Stimulated activated CD4-positive, alpha-beta T cell treated with anti-CD3 and anti-CD28 coated beads, Interleukin-12 subunit alpha, Interleukin-12 subunit beta, amount 100 ng/mL, for 48 hours (primary cell): ENCODE data around the gene TFAP2A.

Experiments
- DNase-seq, 3 donors: peaks; one replicate each; pipeline ENCODE4 v3.0.0-alpha.2; 2020; ENCODE audit warnings: low read depth in 2 of 3, low spot score in 1 of 3

TFAP2A gene

GRCh38 chr6:10384091-10384609 is 30.7 kb downstream of the TFAP2A start:
- DNase-seq = no peak

- no peak for DNase-seq
Observed at GRCh38 chr6:10383331-10384090, 31.4 kb downstream of the TFAP2A start.

- DNase-seq = no peak
Observed at GRCh38 chr6:10382728-10383330, 32.0 kb downstream of the TFAP2A start.

GRCh38 chr6:10382322-10382721 is 32.6 kb downstream of the TFAP2A start:
- DNase-seq = no peak

- DNase-seq = no peak
Observed at GRCh38 chr6:10381830-10382208, 33.1 kb downstream of the TFAP2A start.

- DNase-seq = no peak
Observed at GRCh38 chr6:10381133-10381829, 33.6 kb downstream of the TFAP2A start.

DNA sequence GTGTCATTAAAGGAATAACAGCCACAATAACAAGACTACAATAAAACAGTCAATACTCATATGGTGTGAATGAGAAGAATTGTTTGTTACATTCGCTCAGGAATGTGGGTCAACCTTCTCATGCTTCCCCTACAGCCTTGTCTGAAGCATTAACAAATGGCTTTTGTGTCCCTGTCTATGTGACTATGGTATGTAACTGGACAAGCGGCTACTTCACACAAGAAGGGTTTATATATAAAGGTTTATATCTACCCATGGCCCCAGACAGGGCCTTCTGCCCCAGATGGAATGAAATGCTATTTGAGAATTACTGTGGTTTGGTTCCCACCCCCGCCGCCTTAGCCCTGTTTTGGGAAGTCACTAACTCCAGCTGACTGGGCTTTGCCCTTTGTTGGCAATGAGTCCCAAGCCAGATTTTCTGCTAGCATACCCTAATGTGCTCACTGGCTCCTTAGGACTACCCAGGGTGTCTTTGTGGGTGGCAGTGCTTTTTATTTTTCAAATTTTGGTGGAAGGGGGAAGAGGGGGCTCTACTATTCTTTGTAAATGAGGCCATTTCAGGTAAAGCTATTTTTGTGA is 39.4 kb downstream of the TFAP2A start:
- DNase-seq = no peak

GRCh38 chr6:10373642-10374359 is 41.1 kb downstream of the TFAP2A start:
- no peak for DNase-seq

DNA sequence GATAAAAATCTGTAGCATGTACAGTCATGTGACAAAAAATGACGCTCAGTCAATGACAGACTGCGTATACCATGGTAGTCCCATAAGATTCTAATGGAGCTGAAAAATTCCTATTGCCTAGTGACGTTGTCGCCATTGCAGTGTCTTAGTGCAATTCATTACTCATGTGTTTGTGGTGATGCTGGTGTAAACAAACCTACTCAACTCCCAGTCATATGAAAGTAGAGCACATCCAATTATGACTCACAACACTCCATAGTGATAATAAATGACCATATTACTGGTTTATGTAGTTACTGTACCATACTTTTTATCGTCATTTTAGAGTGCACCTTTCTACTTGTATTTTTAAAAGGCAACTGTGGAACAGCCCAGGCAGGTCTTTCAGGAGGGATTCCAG is 45.0 kb downstream of the TFAP2A start:
- DNase-seq = no peak

- no peak for DNase-seq
Observed at GRCh38 chr6:10368861-10369260, 46.0 kb downstream of the TFAP2A start.

DNA sequence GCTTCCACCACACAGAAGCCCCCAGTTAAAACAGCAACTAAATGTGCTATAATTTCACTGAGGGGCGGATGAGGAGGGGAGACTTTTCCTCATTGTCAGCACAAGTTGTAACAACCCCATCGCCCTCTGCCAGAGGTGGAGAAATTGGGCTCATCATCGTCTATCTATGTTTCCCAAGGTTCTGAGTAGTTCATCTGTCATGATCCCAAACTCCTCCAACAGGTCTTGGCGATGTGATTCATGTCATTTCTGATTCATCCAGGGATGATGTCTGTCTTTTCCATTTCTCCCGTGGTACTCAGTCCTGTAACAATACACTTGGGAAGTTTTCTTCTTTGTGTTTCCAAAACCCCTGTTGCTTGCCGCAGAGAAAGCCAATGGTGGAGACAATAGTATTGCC is 51.0 kb downstream of the TFAP2A start:
- DNase-seq = no peak

DNA sequence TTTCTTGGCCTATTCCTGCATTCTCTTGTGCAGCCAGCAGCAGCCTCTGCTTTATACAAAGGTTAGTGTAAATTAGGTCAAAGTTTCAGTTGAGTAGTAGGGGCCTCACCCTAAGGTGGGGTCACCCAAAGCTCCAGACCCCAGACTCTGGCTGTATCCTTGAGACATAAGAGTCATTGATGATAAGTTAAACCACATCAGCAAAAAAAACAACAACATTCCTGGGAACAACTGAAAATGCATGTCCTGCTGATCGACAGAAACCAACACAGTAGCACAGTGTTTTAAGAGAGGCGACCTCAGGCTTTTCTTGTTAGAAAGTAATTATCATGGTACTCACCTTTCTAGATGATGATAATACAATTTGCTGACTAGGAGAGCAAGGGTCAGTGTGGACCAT is 52.6 kb downstream of the TFAP2A start:
- no peak for DNase-seq

GRCh38 chr6:10361428-10361827 is 53.4 kb downstream of the TFAP2A start:
- no peak for DNase-seq

- DNase-seq = no peak
Observed at GRCh38 chr6:10359581-10359980, 55.3 kb downstream of the TFAP2A start.

DNA sequence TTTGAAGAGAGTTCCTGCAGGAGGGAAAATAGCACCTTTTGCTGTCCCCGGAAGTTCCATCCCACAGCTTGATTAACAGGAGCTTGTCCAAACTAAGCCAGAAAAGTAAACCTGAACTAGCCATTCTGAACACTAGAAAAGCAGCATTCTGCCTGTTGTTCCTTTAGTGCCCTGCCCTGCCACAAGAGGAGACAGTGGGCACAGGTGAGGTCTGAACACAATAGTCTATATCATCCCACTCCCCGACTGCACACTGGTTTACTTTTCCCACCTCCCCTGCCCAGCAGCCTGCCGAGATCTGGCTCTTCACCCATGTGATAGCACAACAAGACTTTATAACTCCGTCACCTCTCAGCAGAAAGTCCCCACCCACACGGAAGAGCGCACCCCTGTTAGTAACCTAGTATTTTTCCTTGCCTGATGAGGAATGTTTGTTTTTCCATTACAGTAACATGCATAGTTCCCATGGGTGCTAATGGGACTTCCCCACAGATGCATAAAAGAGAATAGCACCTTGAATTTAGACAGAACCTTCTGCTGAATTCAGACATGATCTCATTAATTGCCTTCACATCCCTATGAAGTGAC is 59.7 kb downstream of the TFAP2A start:
- no peak for DNase-seq

DNA sequence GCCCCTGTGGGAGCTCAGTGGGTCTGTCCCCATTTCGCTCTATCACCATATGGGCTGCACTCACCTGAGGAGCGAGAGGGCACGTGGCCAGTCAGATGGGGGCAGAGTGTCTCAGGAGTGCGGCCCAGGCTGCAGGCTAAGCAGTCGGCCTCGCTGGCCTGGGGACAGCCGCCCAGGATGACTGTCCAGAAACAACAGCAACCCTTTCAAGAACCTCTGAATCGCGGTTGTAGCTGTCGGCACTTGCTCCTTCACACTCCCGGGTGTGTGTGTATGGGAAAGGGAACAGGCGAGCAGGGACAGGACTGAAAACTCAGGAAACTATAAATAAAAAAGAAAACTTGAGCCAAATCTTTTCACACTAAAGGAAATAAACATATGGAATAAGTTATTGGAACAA is 63.1 kb downstream of the TFAP2A start:
- no peak for DNase-seq

GRCh38 chr6:10350720-10351119 is 64.2 kb downstream of the TFAP2A start:
- DNase-seq = no peak

DNA sequence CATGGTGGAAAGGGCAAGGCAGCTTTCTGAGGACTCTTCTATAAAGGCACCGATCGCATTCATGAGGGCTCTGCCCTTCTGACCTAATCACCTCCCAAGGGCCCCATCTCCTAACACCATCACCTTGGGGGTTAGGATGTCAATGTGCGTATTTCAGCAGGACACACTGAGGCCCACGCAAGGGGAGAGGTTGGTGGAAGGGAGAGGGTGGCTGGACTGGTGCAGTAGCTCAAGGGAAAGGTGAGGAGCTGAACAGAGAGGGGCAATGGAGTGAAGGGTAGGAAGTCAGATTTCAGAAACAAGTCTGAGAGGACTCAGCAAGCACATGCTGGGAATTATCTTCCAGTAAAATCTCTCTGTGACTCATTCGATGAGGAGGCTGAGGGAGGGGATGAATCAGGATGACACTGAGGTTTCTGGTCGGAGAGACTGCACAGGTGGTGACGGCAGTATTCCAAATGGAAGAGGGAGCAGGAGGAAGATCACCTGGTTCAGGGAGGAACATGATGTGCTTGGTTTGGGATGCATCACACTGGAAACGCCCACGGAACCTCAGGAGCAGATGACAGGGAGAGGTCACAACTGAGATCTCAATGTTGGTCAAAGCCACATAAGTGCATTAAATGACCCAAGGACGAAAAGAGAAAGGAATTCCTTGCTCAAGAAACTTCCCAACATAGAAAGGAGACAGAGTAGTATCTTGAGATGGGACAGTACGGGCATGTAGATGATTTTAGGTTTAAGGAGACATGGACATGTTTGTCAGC is 67.1 kb downstream of the TFAP2A start:
- DNase-seq = no peak
